ENCODE results near the gene PIK3AP1. TPM values are rescaled to one million over a fixed set of nuclear protein-coding genes. Genes with fewer than 3 reads are reported as not detected.

The PIK3AP1 gene
- total and polyA plus RNA-seq, 10 of the 15 experiments (the other 5 are each of a cell fraction or from before 2014, with no cell fraction given): 26.2 to 306 (median 119) TPM

GRCh38 chr10:96606216-96606615 lies 114.1 kb downstream of the PIK3AP1 start (continued):
- no peak for TF ChIP-seq NRF1 (conservative IDR thresholded peaks at IDR 0.05; ENCODE audit: low read depth, low read length)

GRCh38 chr10:96600337-96600736 lies 120.0 kb downstream of the PIK3AP1 start:
- WGBS (ENCODE audit: insufficient coverage, insufficient replicate concordance, low lambda C conversion rate, missing lambda C conversion rate): 98% methylated on average over 4 of the region's 4 CpGs
- BruUV-seq (replicated peaks): no TSS peak
- in situ Hi-C loops (cut with MboI): no loop called here

GRCh38 chr10:96598846-96599245 lies 121.5 kb downstream of the PIK3AP1 start:
- CTCF ChIA-PET: no interaction called here
- ATAC-seq (no peak), FAIRE-seq (no peak), DNase-seq (ENCODE audit: low read depth, low spot score) (no peak)
- Histone ChIP-seq H3K27me3 (replicated peaks in 1 of 2; ENCODE audit: control insufficient read depth in 2 of 2, insufficient read depth in 2 of 2, low read length in 1 of 2) (no peaks in the 10 kb centered on the region), H4K20me1 (ENCODE audit: control insufficient read depth, insufficient read depth) (no peaks in the 10 kb centered on the region), H3K4me3 (no peak overlapping the region), H3K4me1 (ENCODE audit: control insufficient read depth, insufficient read depth, low read length) (no peaks in the 10 kb centered on the region), H3K36me3 (ENCODE audit: control insufficient read depth in 2 of 2, insufficient read depth in 2 of 2, low read length in 1 of 2) (peaks cover 21 to 36% of the 10 kb centered on the region in 2 experiments), H3K9me3 (replicated peaks; ENCODE audit: control insufficient read depth, insufficient read depth, low read length) (no peaks in the 10 kb centered on the region), H2AFZ (ENCODE audit: control insufficient read depth, low read depth, low read length) (no peak overlapping the region), H3K9ac (ENCODE audit: control insufficient read depth, insufficient read depth, low read length) (no peak overlapping the region), H3K79me2 (ENCODE audit: control insufficient read depth, insufficient read depth, low read length) (no peaks in the 10 kb centered on the region), H3K27ac (ENCODE audit: control insufficient read depth, insufficient read depth) (no peak overlapping the region), H3K4me2 (ENCODE audit: control insufficient read depth, insufficient read depth) (no peak overlapping the region)
- 85% methylated on average over 4 of the region's 4 CpGs for WGBS (ENCODE audit: insufficient coverage, insufficient replicate concordance, low lambda C conversion rate, missing lambda C conversion rate)
- SMC1A ChIA-PET (ENCODE audit: uncharacterized antibody, unreplicated experiment): interaction anchor here (0.6 to 1.5 kb wide), 2 partner anchors 10 to 13 kb away, joined by 3 read pairs; no protein-coding TSS in a partner anchor
- TF ChIP-seq NFYB (IDR thresholded peaks at IDR 0.05; ENCODE audit: insufficient read depth, low read depth, low read length) (no peak), ZNF384 (IDR thresholded peaks at IDR 0.05; ENCODE audit: borderline replicate concordance, low read depth, low read length) (no peak), ZBTB4 (CRISPR knock-in tag; IDR thresholded peaks at IDR 0.05) (no peak), HCFC1 (IDR thresholded peaks at IDR 0.05; ENCODE audit: low read length) (no peak), ZNF24 (IDR thresholded peaks at IDR 0.05) (no peak), ETV6 (conservative IDR thresholded peaks at IDR 0.05 in 1 of 2, IDR thresholded peaks at IDR 0.05 in 1 of 2; ENCODE audit: borderline replicate concordance in 1 of 2, low read depth in 1 of 2) (no peak), ZBTB33 (IDR thresholded peaks at IDR 0.05) (no peak)
- POLR2A ChIA-PET: interaction anchor here (1.0 kb wide), 1 partner anchor 10 kb away, joined by 3 read pairs; no protein-coding TSS in a partner anchor
- RAD21 ChIA-PET (ENCODE audit: unreplicated experiment): no interaction called here
- no TSS peak for BruUV-seq (replicated peaks)
- in situ Hi-C loops (cut with MboI): no loop called here
- intact Hi-C loops (cut with micrococcal nuclease; ENCODE audit: unreplicated experiment): no loop called here

More at GRCh38 chr10:96600337-96600736, 120.0 kb downstream of the PIK3AP1 start:
- Histone ChIP-seq H3K36me3 (ENCODE audit: control insufficient read depth in 2 of 2, insufficient read depth in 2 of 2, low read length in 1 of 2) (peaks cover 19 to 32% of the 10 kb centered on the region in 2 experiments), H3K4me2 (ENCODE audit: control insufficient read depth, insufficient read depth) (no peak overlapping the region), H3K4me3 (no peak overlapping the region), H3K27ac (ENCODE audit: control insufficient read depth, insufficient read depth) (no peak overlapping the region), H3K4me1 (ENCODE audit: control insufficient read depth, insufficient read depth, low read length) (no peaks in the 10 kb centered on the region), H3K79me2 (ENCODE audit: control insufficient read depth, insufficient read depth, low read length) (no peaks in the 10 kb centered on the region), H4K20me1 (ENCODE audit: control insufficient read depth, insufficient read depth) (no peaks in the 10 kb centered on the region), H3K9me3 (replicated peaks; ENCODE audit: control insufficient read depth, insufficient read depth, low read length) (no peaks in the 10 kb centered on the region), H3K27me3 (replicated peaks in 1 of 2; ENCODE audit: control insufficient read depth in 2 of 2, insufficient read depth in 2 of 2, low read length in 1 of 2) (no peaks in the 10 kb centered on the region), H2AFZ (ENCODE audit: control insufficient read depth, low read depth, low read length) (no peak overlapping the region), H3K9ac (ENCODE audit: control insufficient read depth, insufficient read depth, low read length) (no peak overlapping the region)
- intact Hi-C loops (cut with micrococcal nuclease; ENCODE audit: unreplicated experiment): loop anchor here (10.0 kb wide), 1 partner anchor 206 kb away; no protein-coding TSS in a partner anchor
- SMC1A ChIA-PET (ENCODE audit: uncharacterized antibody, unreplicated experiment): interaction anchor here (1.1 to 1.5 kb wide), 3 partner anchors 8 to 10 kb away, joined by 3 to 4 read pairs (median 3); no protein-coding TSS in a partner anchor
- POLR2A ChIA-PET: interaction anchor here (0.6 kb wide), 1 partner anchor 13 kb away, joined by 3 read pairs; the partner anchor contains the start of gene TM9SF3
- CTCF ChIA-PET: interaction anchor here (0.7 kb wide), 1 partner anchor 13 kb away, joined by 3 read pairs; no protein-coding TSS in a partner anchor
- TF ChIP-seq POLR2A (IDR thresholded peaks at IDR 0.05; ENCODE audit: low read depth, low read length): no peak
- FAIRE-seq (no peak), DNase-seq (ENCODE audit: low read depth, low spot score) (no peak), ATAC-seq (no peak)
- RAD21 ChIA-PET (ENCODE audit: unreplicated experiment): no interaction called here

All from GM12878 (cell line).